Measurements from ENCODE around the gene TRIM49C.
"Not testable (repeated sequence)": the region's sequence is repeated elsewhere in the genome, so short reads cannot be mapped to it uniquely, and the experiment has no call there.

Gene TRIM49C

DNA sequence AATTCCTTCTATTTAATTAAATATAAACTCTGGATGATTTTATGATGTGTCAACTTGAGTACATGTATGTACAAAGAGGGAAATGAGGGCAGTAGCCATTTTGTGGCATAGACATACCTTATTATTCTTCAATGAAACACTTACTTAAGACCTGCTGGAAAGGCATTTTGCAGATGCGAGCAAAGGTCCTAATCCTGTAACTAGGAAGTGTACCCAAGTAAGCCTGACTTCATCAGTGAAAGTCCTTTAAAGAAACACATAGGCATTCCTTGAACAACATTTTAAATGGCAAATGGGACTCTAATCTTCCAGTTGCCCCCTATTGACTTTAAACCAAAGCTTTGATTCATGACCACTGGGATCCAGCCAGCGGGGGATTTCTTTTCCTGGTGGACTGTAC lies at the start of gene TRIM49C:
TSS of gene TRIM49C (plus strand) at position 301 of the 400 bp plus-strand sequence. CDS start 4,106 bp downstream, outside the sequence.
- not testable (repeated sequence) for DNase-seq (ENCODE audit: low read depth in 2 of 2)

DNA sequence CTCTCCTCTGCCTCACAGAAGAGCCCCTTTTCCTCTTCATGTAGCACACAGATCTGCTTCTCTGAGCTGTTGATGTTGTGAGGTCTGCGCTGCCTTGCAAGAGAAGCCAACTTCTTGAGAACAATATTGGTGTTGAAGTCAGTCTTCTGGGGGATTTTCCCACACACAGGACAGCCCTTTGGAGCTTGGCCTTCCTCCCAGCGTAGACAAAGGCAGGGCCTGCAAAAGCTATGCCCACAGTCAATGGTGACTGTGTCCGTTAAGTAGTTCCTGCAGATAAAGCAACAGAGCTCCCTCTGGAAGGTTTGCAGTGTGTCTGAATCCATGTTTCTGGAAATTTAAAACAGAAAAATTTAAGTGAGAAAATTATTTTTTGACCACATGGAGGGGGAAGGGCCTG lies 6.7 kb upstream of the TRIM49C start:
- not testable (repeated sequence) for DNase-seq (ENCODE audit: low read depth in 2 of 2)

- not testable (repeated sequence) for DNase-seq (ENCODE audit: low read depth in 2 of 2)
Measured at GRCh38 chr11:90051591-90052209, 20.8 kb downstream of the TRIM49C start.

GRCh38 chr11:90052311-90052710 lies 21.4 kb downstream of the TRIM49C start:
- DNase-seq (ENCODE audit: low read depth in 2 of 2) = not testable (repeated sequence)

GRCh38 chr11:90053545-90053944 lies 22.6 kb downstream of the TRIM49C start:
- DNase-seq (ENCODE audit: low read depth in 2 of 2) = not testable (repeated sequence)

DNA sequence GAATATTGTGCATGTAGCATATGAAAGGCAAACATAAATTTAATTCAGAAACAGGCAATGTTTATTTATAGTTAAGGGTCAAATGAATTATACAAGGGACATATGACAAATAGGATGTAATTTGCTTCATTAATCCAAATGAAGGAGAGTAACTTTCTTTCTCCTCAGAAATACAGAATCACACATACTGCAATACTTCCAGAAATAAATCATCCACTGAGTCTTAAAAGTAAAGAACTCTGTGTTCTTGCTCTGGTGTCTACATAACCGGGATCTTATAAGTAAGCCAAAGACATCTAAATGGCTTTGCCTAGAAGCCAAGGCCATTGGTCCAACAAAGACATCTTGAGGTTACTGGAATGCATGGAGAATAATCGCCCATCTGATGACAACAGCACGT lies 54.7 kb downstream of the TRIM49C start, which contains the start of gene UBTFL1:
TSS of gene UBTFL1 (plus strand) at position 301 of the 400 bp plus-strand sequence. CDS start at position 301, 0 bp downstream.
- DNase-seq (ENCODE audit: low read depth in 2 of 2) = not testable (repeated sequence)

DNA sequence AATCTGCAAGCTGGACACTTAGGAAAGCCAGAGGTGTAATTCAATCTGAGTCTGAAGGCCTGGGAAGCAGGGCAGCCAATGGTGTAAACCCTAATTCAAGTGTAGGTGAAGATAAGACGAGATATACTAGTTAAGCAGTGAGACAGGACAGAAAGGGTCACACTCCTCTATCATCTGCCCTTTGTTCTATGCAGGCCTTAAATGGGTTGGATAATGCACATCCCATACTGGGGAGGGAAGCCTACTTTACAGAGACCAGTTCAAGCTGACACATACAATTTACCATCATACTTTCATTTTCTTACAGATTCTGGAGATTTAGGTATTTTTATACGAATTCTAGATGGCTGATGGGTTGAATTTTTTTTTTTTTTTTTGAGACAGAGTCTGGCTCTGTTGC lies 57.8 kb downstream of the TRIM49C start:
- DNase-seq (ENCODE audit: low read depth in 2 of 2) = not testable (repeated sequence)

All from stimulated activated CD8-positive, alpha-beta memory T cell treated with anti-CD3 and anti-CD28 coated beads, Interleukin-15, amount 100 ng/mL, for 4 hours (primary cell).